Duodenal mucosa (tissue), 2 donors: ENCODE measurements around the gene CCN2.
A peak's percentile ranks its signal among the peaks of the same experiment; 100 is the strongest.

Source experiments
- H3K27ac ChIP-seq: one replicate; pipeline ENCODE4 v1.7.0; 2013; ENCODE audit warnings: low read depth, low read length
- H3K27me3 ChIP-seq, 2 donors: one replicate each; pipeline ENCODE4 v1.7.0; 2013; ENCODE audit warnings: low read length in 2 of 2, control low read depth in 1 of 2; ENCODE audit not compliant: insufficient read depth in 2 of 2, control insufficient read depth in 1 of 2
- H3K36me3 ChIP-seq, 2 donors: one replicate each; pipeline ENCODE4 v1.7.0; 2013; ENCODE audit warnings: low read length in 2 of 2, control low read depth in 1 of 2; ENCODE audit not compliant: insufficient read depth in 2 of 2, control insufficient read depth in 1 of 2
- H3K4me1 ChIP-seq, 2 donors: one replicate each; pipeline ENCODE4 v1.7.0; 2013; ENCODE audit warnings: low read length in 2 of 2, control low read depth in 1 of 2; ENCODE audit not compliant: insufficient read depth in 2 of 2, control insufficient read depth in 1 of 2
- H3K4me3 ChIP-seq, 2 donors: one replicate each; pipeline ENCODE4 v1.7.0; 2013; ENCODE audit warnings: low read length in 2 of 2, low read depth in 1 of 2
- H3K9ac ChIP-seq, 2 donors: one replicate each; pipeline ENCODE4 v1.7.0; 2013; ENCODE audit warnings: low read length in 2 of 2, low read depth in 1 of 2
- H3K9me3 ChIP-seq, 2 donors: one replicate each; pipeline ENCODE4 v1.7.0; 2013; ENCODE audit warnings: low read length in 2 of 2, control low read depth in 1 of 2; ENCODE audit not compliant: control insufficient read depth in 1 of 2

CCN2 gene

GRCh38 chr6:131981624-131981978 is 30.4 kb upstream of the CCN2 start:
- Histone ChIP-seq H3K9me3 (no peaks in the 10 kb centered on the region), H3K4me3 (peak overlapping the region in 1 of 2 donors; percentile 13), H3K9ac (no peak overlapping the region), H3K27ac (peak overlapping the region; percentile 35), H3K36me3 (no peaks in the 10 kb centered on the region), H3K27me3 (no peaks in the 10 kb centered on the region), H3K4me1 (peaks cover 7 to 44% of the 10 kb centered on the region in 2 donors)

- Histone ChIP-seq H3K9ac (no peak overlapping the region), H3K9me3 (no peaks in the 10 kb centered on the region), H3K27ac (peak overlapping the region; percentile 35), H3K27me3 (no peaks in the 10 kb centered on the region), H3K4me3 (peak overlapping the region in 1 of 2 donors; percentile 17), H3K4me1 (peaks cover 7 to 47% of the 10 kb centered on the region in 2 donors), H3K36me3 (no peaks in the 10 kb centered on the region)
These were observed 29.8 kb upstream of the CCN2 start for GRCh38 chr6:131980791-131981623.

- Histone ChIP-seq H3K9ac (no peak overlapping the region), H3K9me3 (no peaks in the 10 kb centered on the region), H3K4me3 (peak overlapping the region in 1 of 2 donors; percentile 17), H3K36me3 (no peaks in the 10 kb centered on the region), H3K27me3 (no peaks in the 10 kb centered on the region), H3K27ac (no peak overlapping the region), H3K4me1 (peaks cover 7 to 47% of the 10 kb centered on the region in 2 donors)
These were observed 29.2 kb upstream of the CCN2 start for GRCh38 chr6:131980338-131980790.

GRCh38 chr6:131979515-131980337 is 28.6 kb upstream of the CCN2 start:
- Histone ChIP-seq H3K27me3 (no peaks in the 10 kb centered on the region), H3K27ac (no peak overlapping the region), H3K36me3 (no peaks in the 10 kb centered on the region), H3K9ac (no peak overlapping the region), H3K4me1 (peaks cover 7 to 47% of the 10 kb centered on the region in 2 donors), H3K4me3 (no peak overlapping the region), H3K9me3 (no peaks in the 10 kb centered on the region)

- no peak overlapping the region for H3K4me3 ChIP-seq
- H3K36me3 ChIP-seq = no peaks in the 10 kb centered on the region
- no peak overlapping the region for H3K9ac ChIP-seq
- H3K4me1 ChIP-seq = peaks cover 7 to 47% of the 10 kb centered on the region in 2 donors
- H3K9me3 ChIP-seq = no peaks in the 10 kb centered on the region
- H3K27ac ChIP-seq = no peak overlapping the region
- no peaks in the 10 kb centered on the region for H3K27me3 ChIP-seq
These were observed 27.4 kb upstream of the CCN2 start for GRCh38 chr6:131978522-131978921.

- Histone ChIP-seq H3K4me3 (no peak overlapping the region), H3K36me3 (no peaks in the 10 kb centered on the region), H3K27me3 (no peaks in the 10 kb centered on the region), H3K27ac (no peak overlapping the region), H3K9me3 (no peaks in the 10 kb centered on the region), H3K9ac (no peak overlapping the region), H3K4me1 (peaks cover 7 to 43% of the 10 kb centered on the region in 2 donors)
These were observed 25.4 kb upstream of the CCN2 start for GRCh38 chr6:131976545-131977061.

GRCh38 chr6:131972741-131973140 is 21.6 kb upstream of the CCN2 start:
- Histone ChIP-seq H3K9me3 (no peaks in the 10 kb centered on the region), H3K4me1 (peaks cover 0 to 14% of the 10 kb centered on the region in 2 donors), H3K36me3 (no peaks in the 10 kb centered on the region), H3K27ac (no peak overlapping the region), H3K4me3 (no peak overlapping the region), H3K27me3 (no peaks in the 10 kb centered on the region), H3K9ac (no peak overlapping the region)

- no peaks in the 10 kb centered on the region for H3K27me3 ChIP-seq
- no peaks in the 10 kb centered on the region for H3K36me3 ChIP-seq
- H3K9ac ChIP-seq = no peak overlapping the region
- H3K4me1 ChIP-seq = no peaks in the 10 kb centered on the region
- H3K27ac ChIP-seq = no peak overlapping the region
- H3K4me3 ChIP-seq = no peak overlapping the region
- no peaks in the 10 kb centered on the region for H3K9me3 ChIP-seq
These were observed 19.1 kb upstream of the CCN2 start for GRCh38 chr6:131970076-131970859.

GRCh38 chr6:131968656-131969055 is 17.5 kb upstream of the CCN2 start:
- H3K27ac ChIP-seq = no peak overlapping the region
- no peaks in the 10 kb centered on the region for H3K27me3 ChIP-seq
- no peak overlapping the region for H3K9ac ChIP-seq

More at GRCh38 chr6:131968656-131969055, 17.5 kb upstream of the CCN2 start:
- no peaks in the 10 kb centered on the region for H3K36me3 ChIP-seq
- no peaks in the 10 kb centered on the region for H3K9me3 ChIP-seq
- H3K4me3 ChIP-seq = no peak overlapping the region
- no peaks in the 10 kb centered on the region for H3K4me1 ChIP-seq
